GM18858 (cell line): Measurements from ENCODE around the gene CIB2.
"Not testable (repeated sequence)": the region's sequence is repeated elsewhere in the genome, so short reads cannot be mapped to it uniquely, and the experiment has no call there.

Experiments
- ATAC-seq: cut with Tn5 transposase; IDR thresholded peaks from one replicate; pipeline ENCODE4 v1.9.1; 2021; ENCODE audit not compliant: unreplicated experiment

Gene CIB2

GRCh38 chr15:78131295-78132061, at the start of gene CIB2:
Gene CIB2, minus strand, starts transcription at chr15:78131445. Its CDS starts 230 bp downstream, at chr15:78131215.
- peak; percentile 51 for ATAC-seq

- ATAC-seq: no peak
Observed at GRCh38 chr15:78179906-78180305, 48.7 kb upstream of the CIB2 start.

GRCh38 chr15:78179286-78179840, 48.1 kb upstream of the CIB2 start:
- no peak for ATAC-seq

- no peak for ATAC-seq
Observed at GRCh38 chr15:78178064-78178463, 46.8 kb upstream of the CIB2 start.

GRCh38 chr15:78177447-78177873, 46.2 kb upstream of the CIB2 start:
- ATAC-seq: no peak

GRCh38 chr15:78175330-78175729, 44.1 kb upstream of the CIB2 start:
- no peak for ATAC-seq

GRCh38 chr15:78174401-78174800, 43.2 kb upstream of the CIB2 start:
- ATAC-seq: no peak

GRCh38 chr15:78171864-78172472, 40.7 kb upstream of the CIB2 start:
- no peak for ATAC-seq

GRCh38 chr15:78170848-78171773, 39.9 kb upstream of the CIB2 start:
- peak; percentile 46 for ATAC-seq

GRCh38 chr15:78168608-78169007, 37.4 kb upstream of the CIB2 start:
- ATAC-seq: no peak

GRCh38 chr15:78167227-78167888, 36.1 kb upstream of the CIB2 start:
- peak; percentile 65 for ATAC-seq

GRCh38 chr15:78164010-78164409, 32.8 kb upstream of the CIB2 start:
- ATAC-seq: no peak

GRCh38 chr15:78162038-78162437, 30.8 kb upstream of the CIB2 start:
- no peak for ATAC-seq

- ATAC-seq: no peak
Observed at GRCh38 chr15:78159395-78159794, 28.1 kb upstream of the CIB2 start.

- ATAC-seq: no peak
Observed at GRCh38 chr15:78157203-78157602, 26.0 kb upstream of the CIB2 start.

- no peak for ATAC-seq
Observed at GRCh38 chr15:78156653-78157052, 25.4 kb upstream of the CIB2 start.

- ATAC-seq: no peak
Observed at GRCh38 chr15:78155355-78155939, 24.2 kb upstream of the CIB2 start.

GRCh38 chr15:78154955-78155354, 23.7 kb upstream of the CIB2 start:
- no peak for ATAC-seq

- not testable (repeated sequence) for ATAC-seq
Observed at GRCh38 chr15:78151075-78151474, 19.8 kb upstream of the CIB2 start.
